Adrenal gland (tissue), 5 donors: Measurements from ENCODE around the gene OR6Y1.

Source experiments
- CTCF ChIP-seq, 6 experiments: fragments of 450-650 bp in 4 of 6; fragments of 200-600 bp in 2 of 6; sonication (generic) in 1 of 6; IDR thresholded peaks; 1 replicate in 5 of 6; 2 replicates in 1 of 6; pipeline versions ENCODE4 v1.5.1 to v1.8.0; 2016 to 2021; ENCODE audit warnings: antibody characterized with exemption in 6 of 6, mild to moderate bottlenecking in 2 of 6, moderate library complexity in 1 of 6
- POLR2A ChIP-seq, 2 donors: fragments of 450-650 bp; IDR thresholded peaks; one replicate each; pipeline ENCODE4 v1.6.1; 2017; ENCODE audit warnings: antibody characterized with exemption in 2 of 2, mild to moderate bottlenecking in 2 of 2, moderate library complexity in 1 of 2
- donor health status: DM: no; HTN: no; CAD: no.

- no peak for TF ChIP-seq CTCF (IDR thresholded peaks at IDR 0.05)
- no peak for TF ChIP-seq POLR2A (IDR thresholded peaks at IDR 0.05)
Observed at GRCh38 chr1:158586942-158587341, 32.7 kb upstream of the OR6Y1 start.
